SIG-M5 (cell line): ENCODE measurements around the gene KRT77.

Source experiments
- DNase-seq: peaks from one replicate; lab custom pipeline; 2025; lab: John Stamatoyannopoulos, UW

KRT77 gene

DNA sequence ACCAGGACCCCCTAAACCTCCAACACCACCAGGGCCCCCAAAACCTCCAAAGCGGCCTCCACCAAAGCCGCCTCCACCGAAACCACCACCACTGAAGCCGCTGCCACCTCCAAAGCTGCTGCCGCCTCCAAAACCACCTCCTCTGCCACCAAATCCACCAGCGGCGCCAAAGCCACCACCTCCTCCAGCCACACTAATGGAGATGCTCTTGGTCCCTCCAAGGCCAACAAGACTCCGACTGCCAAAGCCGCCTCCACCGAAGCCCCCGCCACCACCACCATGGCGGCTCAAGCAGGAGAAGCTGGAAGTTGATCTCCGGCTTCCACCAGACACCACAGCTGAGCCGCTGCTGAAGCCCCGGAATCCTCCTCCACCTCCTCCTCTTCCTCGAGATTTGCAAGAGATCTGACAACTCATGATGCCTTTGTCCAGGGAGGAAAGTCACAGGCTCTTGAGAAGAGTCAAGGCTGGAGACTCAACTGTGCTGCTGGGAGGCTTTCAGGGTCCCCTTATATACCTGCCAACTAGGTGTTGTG is 51.5 kb downstream of the KRT77 start, which contains the start of gene KRT2:
KRT2 (minus strand) TSS at position 486 of the 536 bp plus-strand sequence; CDS start at position 417, 69 bp downstream.
- DNase-seq: no peak

DNA sequence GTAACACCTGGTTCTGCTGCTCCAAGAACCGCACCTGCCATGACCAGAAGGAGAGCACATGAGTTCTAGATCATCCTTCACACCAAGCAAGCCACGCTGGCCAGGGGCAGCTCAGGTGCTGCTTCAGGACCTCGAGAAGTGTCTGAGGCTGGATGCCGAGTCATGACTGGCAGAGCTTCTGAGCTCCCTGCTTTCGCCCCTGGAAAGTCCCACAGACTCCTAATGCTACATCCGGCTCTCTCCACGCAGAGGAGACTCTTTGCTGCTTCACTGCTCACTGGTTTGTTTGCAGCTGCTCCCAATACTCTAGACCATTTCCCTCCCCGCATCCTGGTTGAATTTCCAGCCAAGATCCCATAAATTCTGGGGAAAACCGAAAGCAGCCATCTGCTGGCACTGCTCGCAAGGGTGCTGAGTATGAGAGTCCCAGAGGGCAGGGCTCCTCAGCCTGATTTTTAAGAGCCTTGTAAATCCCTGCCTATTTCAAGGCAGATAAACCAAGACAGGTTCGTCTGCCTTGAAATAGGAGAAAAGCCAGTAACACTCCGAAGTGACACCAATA is 52.7 kb downstream of the KRT77 start:
- no peak for DNase-seq

DNA sequence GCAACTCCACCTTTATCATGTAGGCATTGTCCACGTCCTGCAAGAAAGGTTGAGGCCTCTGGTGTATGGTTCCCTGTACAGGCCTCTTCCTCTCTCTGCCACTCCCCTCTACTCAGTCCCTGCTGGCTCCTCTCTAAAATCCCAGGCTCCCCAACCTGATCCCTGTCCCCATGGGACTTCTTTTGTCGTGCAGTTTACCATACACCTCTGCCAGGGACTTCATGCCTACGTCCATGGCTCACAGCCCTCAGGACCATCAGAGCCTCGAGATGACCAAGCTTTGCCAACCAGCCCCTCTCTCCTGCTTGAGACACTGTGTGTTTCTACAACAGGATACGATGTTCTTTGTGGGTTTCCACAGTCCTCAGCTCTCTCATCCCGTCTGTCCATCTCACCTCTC is 54.3 kb downstream of the KRT77 start:
- no peak for DNase-seq

GRCh38 chr12:52648012-52648550 is 55.2 kb downstream of the KRT77 start:
- DNase-seq: no peak

- DNase-seq: no peak
Measured at GRCh38 chr12:52647601-52648000, 55.7 kb downstream of the KRT77 start.

GRCh38 chr12:52646613-52647012 is 56.7 kb downstream of the KRT77 start:
- no peak for DNase-seq

DNA sequence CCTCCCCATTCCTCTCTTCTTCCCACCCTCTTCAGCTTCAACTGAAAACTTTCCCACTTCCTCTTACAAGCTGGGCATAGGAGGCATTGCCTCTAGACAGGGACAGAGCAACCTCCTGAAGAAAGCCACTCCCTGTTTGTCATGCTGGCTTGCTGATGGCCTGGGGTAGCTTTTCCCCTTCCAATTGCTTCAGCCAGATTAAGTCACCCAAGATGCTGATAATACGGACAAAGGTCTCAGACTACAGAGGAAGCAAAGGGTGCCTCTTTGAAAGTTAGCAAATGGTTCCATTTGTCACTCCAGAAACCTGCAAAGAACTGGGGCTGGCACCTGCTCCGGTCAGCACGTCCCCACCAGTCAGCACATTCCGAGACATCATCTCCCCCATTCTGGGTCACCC is 57.3 kb downstream of the KRT77 start:
- no peak for DNase-seq

DNA sequence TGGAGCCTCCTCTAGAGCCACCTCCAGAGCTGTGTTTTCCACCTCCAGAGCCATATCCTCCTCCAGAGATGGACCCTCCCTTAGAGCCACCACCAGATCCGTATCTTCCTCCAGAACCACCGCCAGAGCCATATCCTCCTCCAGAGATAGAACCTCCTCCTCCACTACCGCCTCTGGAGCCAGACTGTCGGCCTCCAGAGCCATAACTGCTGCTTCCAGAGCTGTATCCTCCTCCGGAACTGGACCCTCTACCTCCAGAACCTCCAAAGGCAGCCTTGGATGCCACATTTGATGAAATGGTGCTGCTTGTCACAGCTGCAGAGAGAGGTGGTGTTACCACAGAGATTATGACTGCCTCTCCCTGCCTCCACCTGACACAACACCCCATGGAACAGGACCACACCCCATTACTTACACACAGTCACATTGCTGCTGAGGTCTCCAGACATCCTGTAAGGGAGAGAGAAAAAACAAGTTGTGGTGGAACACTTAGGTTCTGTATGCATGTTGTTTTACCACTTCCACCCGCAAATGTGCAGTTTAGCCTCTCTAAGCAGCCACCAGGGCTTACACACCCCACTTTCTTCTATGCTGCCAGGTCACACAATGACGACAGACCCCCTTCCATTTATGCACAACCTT is 58.1 kb downstream of the KRT77 start:
- no peak for DNase-seq

DNA sequence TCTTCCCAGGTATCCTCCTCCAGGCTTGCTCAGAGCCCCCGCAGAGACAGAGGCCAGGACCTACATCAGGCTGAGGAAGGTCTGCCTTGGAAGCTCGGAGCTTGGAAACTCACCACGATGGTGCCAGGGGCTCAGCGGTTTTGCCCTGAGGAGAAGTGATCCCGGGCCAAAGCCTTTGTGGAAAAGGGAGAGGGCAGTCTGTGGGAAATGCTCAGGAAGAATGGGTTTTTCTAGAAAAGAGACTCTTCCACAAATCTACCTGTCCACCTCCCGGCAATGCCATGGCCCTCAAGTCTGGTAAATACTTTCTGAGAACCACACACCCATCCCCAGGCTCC is 59.3 kb downstream of the KRT77 start:
- no peak for DNase-seq

GRCh38 chr12:52643233-52644077 is 59.9 kb downstream of the KRT77 start:
- no peak for DNase-seq

GRCh38 chr12:52641468-52641867 is 61.9 kb downstream of the KRT77 start:
- DNase-seq: no peak
